ENCODE data around the gene TSKU.

The TSKU gene

DNA sequence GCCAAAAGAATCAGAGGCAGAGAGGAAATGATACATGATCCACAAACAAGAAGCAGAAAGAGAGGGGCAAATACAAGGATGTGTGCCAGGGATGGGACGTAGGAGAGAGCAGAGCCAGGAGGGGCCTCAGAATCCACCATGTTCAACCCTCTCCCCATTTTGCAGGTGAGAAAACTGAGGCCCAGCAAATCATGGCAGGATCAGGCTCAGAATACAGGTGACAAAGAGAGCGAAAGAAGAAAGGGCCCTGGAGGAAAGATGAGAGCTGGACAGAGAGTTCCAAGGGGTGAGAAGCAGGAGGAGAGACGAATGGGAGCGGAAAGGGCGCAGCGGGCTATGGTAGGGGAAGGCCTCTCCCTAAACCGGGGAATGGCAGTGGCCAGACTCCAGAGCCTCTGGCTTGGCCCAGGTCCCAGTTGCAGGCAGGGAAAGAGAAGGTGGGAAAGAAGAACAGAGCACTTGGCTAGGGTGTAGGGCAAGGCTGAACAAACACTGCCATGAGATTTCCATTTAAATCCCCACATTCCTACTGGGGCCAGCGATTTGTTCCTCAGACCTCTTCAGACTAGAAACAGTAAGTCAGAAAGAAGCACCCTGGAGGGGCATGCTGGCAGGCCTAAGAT lies 44.4 kb upstream of the TSKU start:
- TF ChIP-seq, protein P1, sequence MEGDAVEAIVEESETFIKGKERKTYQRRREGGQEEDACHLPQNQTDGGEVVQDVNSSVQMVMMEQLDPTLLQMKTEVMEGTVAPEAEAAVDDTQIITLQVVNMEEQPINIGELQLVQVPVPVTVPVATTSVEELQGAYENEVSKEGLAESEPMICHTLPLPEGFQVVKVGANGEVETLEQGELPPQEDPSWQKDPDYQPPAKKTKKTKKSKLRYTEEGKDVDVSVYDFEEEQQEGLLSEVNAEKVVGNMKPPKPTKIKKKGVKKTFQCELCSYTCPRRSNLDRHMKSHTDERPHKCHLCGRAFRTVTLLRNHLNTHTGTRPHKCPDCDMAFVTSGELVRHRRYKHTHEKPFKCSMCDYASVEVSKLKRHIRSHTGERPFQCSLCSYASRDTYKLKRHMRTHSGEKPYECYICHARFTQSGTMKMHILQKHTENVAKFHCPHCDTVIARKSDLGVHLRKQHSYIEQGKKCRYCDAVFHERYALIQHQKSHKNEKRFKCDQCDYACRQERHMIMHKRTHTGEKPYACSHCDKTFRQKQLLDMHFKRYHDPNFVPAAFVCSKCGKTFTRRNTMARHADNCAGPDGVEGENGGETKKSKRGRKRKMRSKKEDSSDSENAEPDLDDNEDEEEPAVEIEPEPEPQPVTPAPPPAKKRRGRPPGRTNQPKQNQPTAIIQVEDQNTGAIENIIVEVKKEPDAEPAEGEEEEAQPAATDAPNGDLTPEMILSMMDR (IDR thresholded peaks at IDR 0.05; ENCODE audit: control insufficient read depth, insufficient read depth, low read depth, low read length, missing control alignments), result no peak
- H3K4me3 ChIP-seq (ENCODE audit: control insufficient read depth, low read depth, low read length), result no peak overlapping the region
- DNase-seq (ENCODE audit: low read depth), result no peak

DNA sequence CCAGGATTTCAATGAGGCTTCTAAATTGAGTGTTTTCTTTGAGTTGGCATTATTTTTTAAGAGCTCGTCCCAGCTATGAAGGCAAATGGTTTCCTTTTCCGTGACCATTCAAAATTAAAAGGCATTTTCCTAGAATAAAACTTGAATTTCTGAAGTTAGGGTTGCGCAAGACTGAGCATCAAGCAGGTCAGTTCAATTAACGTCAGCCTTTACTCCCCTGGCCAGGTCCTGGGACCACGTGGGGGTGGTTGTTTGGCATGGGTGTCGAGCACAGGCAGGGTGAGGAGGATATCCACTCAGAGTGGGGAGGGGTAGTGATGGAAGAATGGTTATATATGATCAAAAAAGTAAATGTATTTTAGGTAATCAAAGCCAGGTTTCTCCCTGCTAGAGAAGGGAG lies 43.4 kb upstream of the TSKU start:
- TF ChIP-seq, protein P1 (IDR thresholded peaks at IDR 0.05; ENCODE audit: control insufficient read depth, insufficient read depth, low read depth, low read length, missing control alignments), result no peak
- DNase-seq (ENCODE audit: low read depth), result no peak
- no peak overlapping the region for H3K4me3 ChIP-seq (ENCODE audit: control insufficient read depth, low read depth, low read length)

DNA sequence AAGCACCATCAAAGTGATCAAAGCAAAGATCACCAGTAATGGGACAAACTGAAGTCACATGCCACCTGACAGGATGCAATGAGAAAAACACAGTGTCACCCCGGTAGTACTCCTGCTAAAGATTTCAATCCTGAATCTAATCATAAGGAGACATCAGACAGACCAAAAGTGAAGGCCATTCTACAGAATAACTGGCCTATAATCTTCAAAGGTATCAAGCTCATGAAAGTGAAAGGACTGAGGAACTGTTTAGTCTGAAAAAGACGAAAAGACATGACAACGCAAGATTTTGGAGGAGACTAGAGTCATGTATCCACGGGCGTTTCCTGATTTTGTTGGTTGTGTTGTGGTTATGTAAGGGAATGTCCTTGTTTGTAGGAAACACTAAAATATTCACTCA lies 42.4 kb upstream of the TSKU start:
- no peak for DNase-seq (ENCODE audit: low read depth)
- H3K4me3 ChIP-seq (ENCODE audit: control insufficient read depth, low read depth, low read length), result no peak overlapping the region
- TF ChIP-seq, protein P1 (IDR thresholded peaks at IDR 0.05; ENCODE audit: control insufficient read depth, insufficient read depth, low read depth, low read length, missing control alignments), result no peak

DNA sequence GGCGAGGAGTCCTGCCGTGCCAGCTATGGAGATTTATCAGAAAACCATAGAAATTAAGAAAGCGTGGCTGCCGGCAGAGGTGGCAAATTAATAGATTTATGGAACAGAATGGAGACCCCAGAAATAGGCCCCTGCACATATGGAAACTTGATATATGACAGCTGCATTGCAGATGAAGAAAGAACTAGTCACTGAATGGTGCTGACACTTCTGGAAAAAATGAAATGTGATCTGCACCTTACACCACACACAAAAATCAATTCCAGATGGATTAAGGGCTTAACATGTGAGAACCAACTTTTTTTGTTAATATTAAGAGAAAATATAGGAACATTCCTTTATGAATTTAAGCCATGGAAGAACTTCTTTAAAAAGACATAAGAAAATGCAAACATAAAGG lies 40.3 kb upstream of the TSKU start:
- TF ChIP-seq, protein P1 (IDR thresholded peaks at IDR 0.05; ENCODE audit: control insufficient read depth, insufficient read depth, low read depth, low read length, missing control alignments), result no peak
- no peak overlapping the region for H3K4me3 ChIP-seq (ENCODE audit: control insufficient read depth, low read depth, low read length)
- peak; percentile 37 for DNase-seq (ENCODE audit: low read depth)

DNA sequence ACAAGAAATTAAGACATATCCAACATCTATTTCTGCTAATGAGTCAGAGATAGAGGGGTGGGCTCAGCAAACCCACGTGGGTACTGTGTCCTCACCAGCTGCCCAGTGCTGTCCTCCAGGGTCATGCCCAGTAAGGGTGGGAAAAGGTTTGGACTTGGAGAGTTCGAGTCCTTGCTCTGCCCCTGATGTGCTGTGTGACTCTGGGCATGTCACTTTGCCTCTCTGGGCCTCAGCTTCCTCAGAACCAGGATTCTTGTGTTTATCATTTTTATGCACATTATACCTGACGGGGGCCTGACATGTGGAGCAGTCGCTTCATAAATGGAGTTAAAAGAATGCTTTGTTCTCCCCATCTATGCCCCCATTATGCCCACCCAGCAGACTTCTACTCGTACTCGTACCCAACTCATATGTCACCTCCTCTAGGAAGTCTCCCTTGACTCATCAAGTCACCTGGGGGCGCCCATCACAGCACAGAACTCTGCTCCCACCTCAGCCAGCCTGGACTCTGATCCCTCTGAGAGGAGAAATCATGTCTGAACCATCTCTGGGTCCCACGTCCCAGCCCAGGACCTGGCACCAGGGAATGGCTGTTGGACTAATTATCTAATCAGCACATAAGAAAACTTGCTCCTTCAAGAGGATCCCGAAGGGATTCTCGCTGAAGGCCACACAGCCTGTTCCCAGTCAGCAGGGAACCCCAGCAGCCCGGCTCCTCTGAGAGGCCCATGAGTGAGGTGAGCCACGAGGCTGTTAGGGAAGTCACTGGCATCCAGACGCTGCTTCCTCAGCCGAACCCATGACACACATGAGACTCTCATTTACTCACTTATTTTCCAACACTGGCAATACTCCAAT lies 38.7 kb upstream of the TSKU start:
- TF ChIP-seq, protein P1 (IDR thresholded peaks at IDR 0.05; ENCODE audit: control insufficient read depth, insufficient read depth, low read depth, low read length, missing control alignments), result no peak
- DNase-seq (ENCODE audit: low read depth), result no peak
- no peak overlapping the region for H3K4me3 ChIP-seq (ENCODE audit: control insufficient read depth, low read depth, low read length)

DNA sequence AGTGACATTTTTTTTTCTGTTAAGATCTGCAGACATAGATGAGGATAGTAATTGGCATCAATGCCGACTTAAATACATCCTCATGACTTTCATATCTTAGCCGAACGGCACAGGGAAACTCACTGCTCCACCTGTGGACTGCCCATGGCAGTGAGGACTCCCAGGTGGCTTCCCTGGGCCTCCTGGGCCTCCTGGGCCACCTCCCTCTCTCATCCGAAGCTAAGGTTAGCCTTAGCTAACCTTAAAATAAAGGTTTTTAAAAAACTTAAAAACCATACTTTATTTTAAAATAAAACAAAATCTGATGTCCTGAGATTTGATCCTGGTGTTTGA lies 38.1 kb upstream of the TSKU start:
- TF ChIP-seq, protein P1 (IDR thresholded peaks at IDR 0.05; ENCODE audit: control insufficient read depth, insufficient read depth, low read depth, low read length, missing control alignments), result no peak

More for the DNA sequence above, 38.1 kb upstream of the TSKU start:
- DNase-seq (ENCODE audit: low read depth), result no peak
- H3K4me3 ChIP-seq (ENCODE audit: control insufficient read depth, low read depth, low read length), result no peak overlapping the region
